Measurements from ENCODE around the gene PLAAT4.

DNA sequence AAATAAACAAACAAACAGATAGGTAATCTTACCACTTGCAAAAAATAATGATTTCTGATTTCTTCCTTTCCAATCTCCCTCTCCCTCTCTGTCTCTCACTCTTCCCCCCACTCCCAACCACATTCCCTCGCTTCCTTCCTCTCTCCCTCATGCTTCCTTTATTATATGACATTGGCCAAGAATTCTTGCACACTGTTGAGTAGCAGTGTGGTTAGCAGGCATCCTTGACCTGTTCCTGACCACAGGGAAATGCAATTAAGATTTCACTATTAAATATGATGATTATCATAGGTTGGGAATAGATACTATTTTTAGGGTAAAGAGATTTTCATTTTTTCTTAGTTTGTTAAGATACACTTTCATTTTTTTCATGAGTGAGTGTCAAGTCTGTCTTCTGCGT, 14.7 kb upstream of the PLAAT4 start:
- TF ChIP-seq, protein P1, sequence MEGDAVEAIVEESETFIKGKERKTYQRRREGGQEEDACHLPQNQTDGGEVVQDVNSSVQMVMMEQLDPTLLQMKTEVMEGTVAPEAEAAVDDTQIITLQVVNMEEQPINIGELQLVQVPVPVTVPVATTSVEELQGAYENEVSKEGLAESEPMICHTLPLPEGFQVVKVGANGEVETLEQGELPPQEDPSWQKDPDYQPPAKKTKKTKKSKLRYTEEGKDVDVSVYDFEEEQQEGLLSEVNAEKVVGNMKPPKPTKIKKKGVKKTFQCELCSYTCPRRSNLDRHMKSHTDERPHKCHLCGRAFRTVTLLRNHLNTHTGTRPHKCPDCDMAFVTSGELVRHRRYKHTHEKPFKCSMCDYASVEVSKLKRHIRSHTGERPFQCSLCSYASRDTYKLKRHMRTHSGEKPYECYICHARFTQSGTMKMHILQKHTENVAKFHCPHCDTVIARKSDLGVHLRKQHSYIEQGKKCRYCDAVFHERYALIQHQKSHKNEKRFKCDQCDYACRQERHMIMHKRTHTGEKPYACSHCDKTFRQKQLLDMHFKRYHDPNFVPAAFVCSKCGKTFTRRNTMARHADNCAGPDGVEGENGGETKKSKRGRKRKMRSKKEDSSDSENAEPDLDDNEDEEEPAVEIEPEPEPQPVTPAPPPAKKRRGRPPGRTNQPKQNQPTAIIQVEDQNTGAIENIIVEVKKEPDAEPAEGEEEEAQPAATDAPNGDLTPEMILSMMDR (conservative IDR thresholded peaks at IDR 0.05; ENCODE audit: low read length) = no peak
- no peak for TF ChIP-seq EZH2phosphoT487 (IDR thresholded peaks at IDR 0.05; ENCODE audit: borderline replicate concordance, low read depth, low read length)

Data from OCI-LY7 (cell line).